HepG2 (cell line): ENCODE data around the gene FAHD2A. TPM values are rescaled to one million over a fixed set of nuclear protein-coding genes. Genes with fewer than 3 reads are reported as not detected.
A peak's percentile ranks its signal among the peaks of the same experiment; 100 is the strongest.

Experiments used
- ATAC-seq: fragments of 200-7000 bp; cut with Tn5 transposase; 3 replicates; pipeline ENCODE4 v1.9.1; 2020; ENCODE audit warnings: mild to moderate bottlenecking, moderate library complexity
- BruUV-seq: library from RNA; stranded (reverse); fragments of 400-500 nt; replicated peaks from 2 replicates; lab custom pipeline; 2021; lab: Mats Ljungman, UMichigan
- CTCF ChIA-PET: fragments of 300-600 bp; formaldehyde crosslinking; extraction: SDS; loops from one replicate; lab custom pipeline; 2021; ENCODE audit warnings: low total read pairs, inconsistent platforms, low intra/inter-chr PET ratio; lab: Yijun Ruan, JAX
- POLR2A ChIA-PET: fragments of 350-600 bp; sonication (Branson Sonifier 250); formaldehyde crosslinking; loops from one replicate; lab custom pipeline; 2020; ENCODE audit warnings: antibody characterized with exemption, inconsistent platforms; lab: Yijun Ruan, JAX
- DNase-seq: peaks from one replicate; pipeline ENCODE4 v3.0.0-alpha.2; 2015; ENCODE audit warnings: low spot score
- FAIRE-seq: peaks from 3 replicates; lab custom pipeline; 2011; peaks lifted over from hg19 to GRCh38; lab: Jason Lieb, UNC
- H2AFZ ChIP-seq: one replicate; pipeline ENCODE4 v1.6.1; 2011; ENCODE audit warnings: low read length, inconsistent platforms
- H3K27ac ChIP-seq: fragments of 300-600 bp; 3 replicates; pipeline ENCODE4 v1.8.0; 2011; ENCODE audit warnings: mixed run types, mild to moderate bottlenecking, mixed read lengths, low read length, inconsistent platforms; ENCODE audit not compliant: insufficient read depth; ENCODE audit errors: extremely low read length
- H3K27me3 ChIP-seq, 2 experiments: fragments of 200-600 bp in 1 of 2; 2 replicates in 1 of 2; 3 replicates in 1 of 2; pipeline versions ENCODE4 v1.6.0 to v1.8.0; 2011; ENCODE audit warnings: low read length in 2 of 2, mild to moderate bottlenecking in 2 of 2, moderate library complexity in 2 of 2, inconsistent platforms in 1 of 2; ENCODE audit not compliant: insufficient read depth in 2 of 2, control insufficient read depth in 1 of 2
- H3K36me3 ChIP-seq, 2 experiments: fragments of 200-600 bp in 1 of 2; replicated peaks in 1 of 2; 2 replicates in 1 of 2; 3 replicates in 1 of 2; pipeline versions ENCODE4 v1.5.1 to v1.8.0; 2011; ENCODE audit warnings: low read length in 2 of 2, inconsistent platforms in 1 of 2; ENCODE audit not compliant: insufficient read depth in 2 of 2, control insufficient read depth in 1 of 2
- H3K4me1 ChIP-seq: 2 replicates; pipeline ENCODE4 v1.5.1; 2012; ENCODE audit warnings: low read length, inconsistent platforms; ENCODE audit not compliant: insufficient read depth
- H3K4me2 ChIP-seq: 2 replicates; pipeline ENCODE4 v1.6.0; 2011; ENCODE audit warnings: low read depth, low read length, inconsistent platforms
- H3K4me3 ChIP-seq, 3 experiments: fragments of 200-600 bp in 1 of 3; sonication (generic), shearing (Covaris generic) in 1 of 3; replicated peaks in 1 of 3; 2 replicates each; pipeline ENCODE4 v1.5.1; 2011 to 2016; ENCODE audit warnings: low read length in 3 of 3, inconsistent platforms in 2 of 3, low read depth in 2 of 3, mild to moderate bottlenecking in 2 of 3, control low read depth in 1 of 3, mixed read lengths in 1 of 3; ENCODE audit not compliant: insufficient read depth in 1 of 3
- H3K79me2 ChIP-seq: one replicate; pipeline ENCODE4 v1.6.1; 2011; ENCODE audit warnings: low read length, inconsistent platforms; ENCODE audit not compliant: insufficient read depth
- H3K9ac ChIP-seq: 2 replicates; pipeline ENCODE4 v1.6.0; 2011; ENCODE audit warnings: mild to moderate bottlenecking, low read depth, low read length, inconsistent platforms; ENCODE audit not compliant: insufficient read depth
- H3K9me3 ChIP-seq: 2 replicates; pipeline ENCODE4 v1.5.1; 2012; ENCODE audit warnings: mild to moderate bottlenecking, low read length
- H4K20me1 ChIP-seq: 2 replicates; pipeline ENCODE4 v1.6.0; 2011; ENCODE audit warnings: inconsistent platforms, mild to moderate bottlenecking, low read length, moderate library complexity; ENCODE audit not compliant: insufficient read depth
- FOXP1 ChIP-seq, 2 experiments: fragments of 450-650 bp in 1 of 2; IDR thresholded peaks; 2 replicates each; pipeline ENCODE4 v1.6.1; 2017 to 2018; ENCODE audit warnings: antibody characterized with exemption in 1 of 2
- FUBP1 ChIP-seq: sonication (generic); formaldehyde crosslinking; IDR thresholded peaks from 2 replicates; pipeline ENCODE4 v1.5.1; 2020; ENCODE audit warnings: missing genetic modification reagents, mild to moderate bottlenecking, borderline replicate concordance
- MLXIP ChIP-seq: sonication (generic); formaldehyde crosslinking; IDR thresholded peaks from 2 replicates; pipeline ENCODE4 v1.9.0; 2021; ENCODE audit warnings: missing genetic modification reagents, borderline replicate concordance
- ZFX ChIP-seq: sonication (generic); formaldehyde crosslinking; IDR thresholded peaks from 2 replicates; pipeline ENCODE4 v1.4.0; 2020; ENCODE audit warnings: mild to moderate bottlenecking, low read depth, missing genetic modification reagents, moderate library complexity
- ZNF260 ChIP-seq: sonication (generic); formaldehyde crosslinking; IDR thresholded peaks from 2 replicates; pipeline ENCODE4 v1.4.0; 2020; ENCODE audit warnings: missing genetic modification reagents, low read depth, mild to moderate bottlenecking, borderline replicate concordance
- ZNF629 ChIP-seq: sonication (generic); formaldehyde crosslinking; conservative IDR thresholded peaks from 2 replicates; pipeline ENCODE4 v1.5.0; 2020; ENCODE audit warnings: missing genetic modification reagents
- ZNF768 ChIP-seq: sonication (generic); formaldehyde crosslinking; IDR thresholded peaks from 2 replicates; pipeline ENCODE4 v1.4.0; 2020; ENCODE audit warnings: missing genetic modification reagents
- ZSCAN20 ChIP-seq: sonication (generic); formaldehyde crosslinking; IDR thresholded peaks from 2 replicates; pipeline ENCODE4 v1.4.0; 2020; ENCODE audit warnings: missing genetic modification reagents, mild to moderate bottlenecking, borderline replicate concordance
- WGBS: methylation state at CpG from one replicate; pipeline ENCODE4 v1.1.6; 2017; ENCODE audit warnings: low lambda C conversion rate; 5-methylcytosine and 5-hydroxymethylcytosine counted together
- in situ Hi-C: cut with HindIII; loops from 2 replicates; pipeline ENCODE4 v1.10.0; 2017; ENCODE audit warnings: low pct_unique_long_range_greater_than_20kb; ENCODE audit not compliant: extremely low pct_ligation_motif_present
- intact Hi-C: fragments of 100-400 bp; cut with micrococcal nuclease; formaldehyde crosslinking; loops from one replicate; pipeline ENCODE4 v1.10.0; 2022; ENCODE audit not compliant: unreplicated experiment
- polyA plus RNA-seq, 8 experiments: library from polyadenylated mRNA; depleted of rRNA in 3 of 8; stranded (reverse) in 7 of 8; unstranded in 1 of 8; fragments of >200 nt; fragmentation: Illumina TruSeq in 4 of 8; extraction: Trizol in 4 of 8; gene quantifications; 2 replicates each; pipeline versions ENCODE4 v1.2.1 to v1.2.3, GENCODE V29; 2011 to 2016; ENCODE audit warnings: low read depth in 4 of 8, missing spikeins in 1 of 8, mixed read lengths in 1 of 8; ENCODE audit not compliant: insufficient read depth in 1 of 8
- total RNA-seq, 5 experiments: library from RNA; depleted of rRNA; stranded (reverse); fragments of >200 nt; fragmentation: Illumina TruSeq; extraction: Trizol; gene quantifications; 2 replicates each; pipeline ENCODE4 v1.2.3, GENCODE V29; 2016; ENCODE audit warnings: low read depth in 1 of 5

FAHD2A gene
- total and polyA plus RNA-seq, 2 of the 13 experiments (the other 11 are each of a cell fraction or from before 2014, with no cell fraction given): 34.0 to 44.2 TPM

GRCh38 chr2:95353055-95353575, 49.4 kb upstream of the FAHD2A start:
- Histone ChIP-seq H3K36me3 (no peaks in the 10 kb centered on the region), H3K27me3 (peaks cover 6 to 49% of the 10 kb centered on the region in 2 experiments; a peak in 4 of 5 replicates), H3K9ac (no peak overlapping the region), H3K79me2 (no peaks in the 10 kb centered on the region), H3K4me3 (no peak overlapping the region), H3K4me2 (no peak overlapping the region), H3K4me1 (no peaks in the 10 kb centered on the region), H3K27ac (no peak overlapping the region), H4K20me1 (no peaks in the 10 kb centered on the region), H2AFZ (no peak overlapping the region), H3K9me3 (no peaks in the 10 kb centered on the region)
- DNase-seq: no peak
- no TSS peak for BruUV-seq
- intact Hi-C loops (no loop called here), in situ Hi-C loops (no loop called here)
- no peak for ATAC-seq
- 37% methylated on average over 10 of the region's 10 CpGs for WGBS
- ChIA-PET POLR2A (no interaction called here), CTCF (no interaction called here)
- TF ChIP-seq ZNF260 (no peak), ZNF768 (CRISPR knock-in tag) (no peak), ZNF629 (peak; percentile 38; the same call in 1 of the 2 replicates)
- FAIRE-seq: no peak

- FAIRE-seq (no peak), DNase-seq (no peak), ATAC-seq (no peak)
- Histone ChIP-seq H4K20me1 (no peaks in the 10 kb centered on the region), H3K9me3 (no peaks in the 10 kb centered on the region), H3K4me2 (no peak overlapping the region), H3K36me3 (no peaks in the 10 kb centered on the region), H3K4me1 (no peaks in the 10 kb centered on the region), H3K9ac (no peak overlapping the region), H3K79me2 (no peaks in the 10 kb centered on the region), H2AFZ (no peak overlapping the region), H3K27ac (no peak overlapping the region), H3K27me3 (peaks cover 6 to 41% of the 10 kb centered on the region in 2 experiments; a peak in 3 of 5 replicates), H3K4me3 (no peak overlapping the region)
- POLR2A ChIA-PET: no interaction called here
- 39% methylated on average over 16 of the region's 22 CpGs for WGBS
- in situ Hi-C loops: no loop called here
- CTCF ChIA-PET: no interaction called here
- intact Hi-C loops: no loop called here
- no TSS peak for BruUV-seq
- TF ChIP-seq MLXIP (no peak), ZSCAN20 (CRISPR knock-in tag) (no peak), FOXP1 (IDR thresholded peaks at IDR 0.05) (no peak), FOXP1 (CRISPR knock-in tag; IDR thresholded peaks at IDR 0.05) (no peak), ZFX (CRISPR knock-in tag) (no peak), FUBP1 (CRISPR knock-in tag) (no peak)
Observed at GRCh38 chr2:95353613-95354468, 48.7 kb upstream of the FAHD2A start.
